ENCODE measurements around the gene ELANE.
"Not testable (repeated sequence)": the region's sequence is repeated elsewhere in the genome, so short reads cannot be mapped to it uniquely, and the experiment has no call there.

ELANE gene

DNA sequence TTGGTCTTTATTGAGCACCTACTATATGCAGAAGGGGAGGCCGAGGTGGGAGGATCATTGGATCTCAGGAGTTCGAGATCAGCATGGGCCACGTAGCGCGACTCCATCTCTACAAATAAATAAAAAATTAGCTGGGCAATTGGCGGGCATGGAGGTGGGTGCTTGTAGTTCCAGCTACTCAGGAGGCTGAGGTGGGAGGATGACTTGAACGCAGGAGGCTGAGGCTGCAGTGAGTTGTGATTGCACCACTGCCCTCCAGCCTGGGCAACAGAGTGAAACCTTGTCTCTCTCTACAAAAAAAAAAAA is 11.2 kb downstream of the ELANE start:
- DNase-seq, result peak in 1 of 2 donors; percentile 15

DNA sequence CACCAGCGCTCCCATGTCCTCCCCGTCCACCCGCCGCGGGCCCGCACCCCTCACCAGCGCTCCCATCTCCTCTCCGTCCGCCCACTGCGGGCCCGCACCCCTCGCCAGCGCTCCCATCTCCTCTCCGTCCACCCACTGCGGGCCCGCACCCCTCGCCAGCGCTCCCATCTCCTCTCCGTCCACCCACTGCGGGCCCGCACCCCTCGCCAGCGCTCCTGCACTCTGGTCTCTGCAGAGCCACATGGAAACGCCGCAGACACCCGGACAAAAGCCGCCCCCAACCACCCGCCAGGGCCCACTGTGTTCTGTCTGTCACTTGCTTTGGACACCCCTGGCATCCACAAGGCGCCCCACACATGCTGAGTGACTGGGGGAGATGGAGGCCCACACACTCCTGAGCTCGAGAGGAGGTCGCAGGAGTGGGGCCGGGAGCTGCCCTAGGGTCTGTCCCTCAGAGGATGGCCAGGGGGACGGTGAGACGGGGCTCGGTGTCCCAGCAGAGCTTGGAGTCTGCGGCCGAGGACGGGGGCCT is 14.7 kb downstream of the ELANE start:
- no peak for DNase-seq

DNA sequence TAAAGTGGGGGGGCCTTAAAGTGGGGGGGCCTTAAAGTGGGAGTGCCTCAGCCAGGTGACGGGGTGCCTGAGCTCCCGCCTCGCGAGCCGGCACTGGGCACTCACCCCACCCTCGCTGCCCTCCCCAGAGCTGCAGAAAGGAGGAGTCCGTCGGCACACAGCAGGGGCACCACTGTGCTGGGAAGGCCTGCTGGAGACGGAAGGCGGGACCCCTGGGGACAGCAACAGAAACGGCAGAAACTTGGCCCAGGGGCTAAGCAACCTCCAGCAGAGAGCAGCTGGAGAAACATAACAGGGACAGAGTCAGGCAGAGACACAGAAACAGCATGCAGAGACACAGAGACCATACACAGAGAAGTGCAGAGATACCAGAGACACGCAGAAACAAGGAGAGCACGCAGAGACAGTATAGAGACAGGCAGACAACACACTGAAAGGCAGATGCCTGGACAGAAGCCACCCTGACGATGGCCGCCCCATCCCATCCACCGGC is 15.2 kb downstream of the ELANE start:
- DNase-seq, result no peak

DNA sequence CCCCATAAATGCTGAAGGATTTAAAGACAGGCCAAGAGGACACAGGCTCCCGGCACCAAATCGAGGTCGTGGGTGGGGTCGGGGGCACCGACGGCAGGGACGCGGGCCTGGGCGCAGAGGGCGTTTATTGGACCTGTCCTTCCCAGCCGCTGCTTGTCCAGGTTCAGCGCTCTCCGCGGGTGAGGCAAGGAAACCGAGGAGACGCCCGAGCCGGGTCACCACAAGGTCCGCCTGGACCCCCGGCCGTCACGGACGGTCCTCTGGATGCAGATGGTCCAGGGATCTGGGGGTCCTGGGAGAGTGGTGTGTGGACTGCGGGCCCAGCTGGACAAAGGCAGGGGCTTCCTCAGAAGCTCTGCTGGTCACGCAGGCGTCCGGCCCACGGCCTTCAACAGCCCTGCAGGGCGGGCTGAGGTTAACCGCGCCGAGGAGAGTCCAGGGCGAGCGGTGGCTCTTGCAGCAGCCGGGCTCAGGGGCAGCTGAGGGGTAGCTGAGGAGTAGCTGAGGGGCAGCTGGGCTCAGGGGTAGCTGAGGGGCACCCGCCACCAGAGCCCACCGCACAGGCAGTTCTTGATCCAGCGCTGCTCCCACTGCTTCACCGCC is 15.9 kb downstream of the ELANE start:
- DNase-seq, result no peak

DNA sequence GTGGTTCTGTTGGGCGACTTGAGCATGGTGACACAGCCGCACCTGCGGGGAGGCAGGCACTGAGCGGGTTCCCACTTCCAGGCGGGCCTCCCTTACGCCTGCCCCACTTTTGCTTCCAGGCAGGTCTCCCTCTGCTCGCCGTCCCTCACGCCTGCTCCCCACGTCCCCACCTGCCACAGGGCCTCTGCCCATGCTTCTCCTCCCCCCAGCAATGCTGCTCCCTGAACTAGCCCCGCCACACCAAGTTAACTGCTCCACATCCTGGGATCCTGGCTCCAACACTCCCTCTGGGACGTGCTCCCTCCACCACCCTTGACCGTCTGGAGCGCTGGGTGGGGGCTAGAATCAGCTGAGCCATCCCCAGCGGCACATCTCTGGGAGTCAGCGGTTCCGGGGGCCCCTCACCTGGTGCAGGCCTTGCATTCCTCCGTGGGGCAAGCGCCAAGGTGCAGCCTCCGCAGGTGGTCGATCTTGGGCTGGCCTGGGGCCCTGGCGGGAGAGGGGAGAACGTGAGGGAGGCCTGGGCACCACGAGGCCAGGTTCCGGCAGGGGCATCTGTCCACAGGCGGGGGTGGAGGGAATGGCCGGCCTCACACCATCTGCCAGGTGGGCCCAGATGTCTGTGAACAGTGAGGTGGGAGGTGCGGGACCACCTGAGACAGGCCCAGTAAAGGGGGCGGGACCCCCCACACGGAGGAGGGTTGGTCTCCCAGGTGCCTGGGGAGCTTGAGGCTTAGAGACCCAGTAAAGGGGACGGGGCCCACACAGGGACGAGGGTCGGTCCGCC is 16.5 kb downstream of the ELANE start:
- DNase-seq, result no peak

DNA sequence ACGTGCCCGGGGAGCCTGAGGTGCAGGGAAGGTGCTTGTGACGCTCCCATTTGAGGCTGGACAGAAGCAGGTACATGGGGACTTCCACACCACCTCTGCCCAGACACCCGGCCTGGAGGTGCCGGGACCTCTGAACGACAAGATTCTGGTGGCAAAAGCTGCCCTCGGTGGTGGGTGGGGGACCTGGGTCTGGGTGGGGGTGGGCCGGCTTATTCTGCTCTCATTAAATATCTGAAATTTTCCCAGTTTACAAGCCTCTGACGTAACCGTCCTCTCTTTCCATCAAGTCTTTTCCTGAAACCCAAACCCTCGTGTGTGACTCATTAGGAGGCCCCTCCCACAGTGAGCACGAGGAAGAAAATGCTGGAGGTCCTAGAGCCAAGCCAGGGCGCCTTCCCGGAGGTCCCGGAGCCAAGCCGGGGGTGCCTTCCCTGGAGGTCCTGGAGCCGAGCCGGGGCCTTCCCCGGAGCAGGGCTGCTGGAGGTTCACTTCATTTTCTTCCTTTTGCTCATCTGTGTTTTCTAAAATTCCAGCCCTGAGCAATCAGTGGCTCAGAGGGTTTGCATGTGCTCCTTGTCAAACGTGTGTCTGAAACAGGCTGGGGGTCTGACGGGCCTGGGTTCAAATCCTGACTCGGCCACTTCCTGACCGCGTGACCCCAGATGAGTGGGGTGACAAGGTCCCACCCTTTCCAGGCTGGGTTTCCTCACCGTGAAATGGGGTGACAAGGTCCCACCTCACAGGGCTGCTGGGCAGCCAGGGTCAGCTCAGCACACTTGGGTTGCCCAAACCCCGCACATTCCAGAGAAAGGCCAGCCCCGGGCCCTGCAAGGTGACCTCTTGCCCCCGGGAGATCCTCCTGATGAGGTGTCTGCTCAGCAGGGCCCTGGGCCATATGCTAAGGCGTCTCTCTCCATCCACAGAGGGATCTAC is 17.4 kb downstream of the ELANE start:
- DNase-seq, result no peak

DNA sequence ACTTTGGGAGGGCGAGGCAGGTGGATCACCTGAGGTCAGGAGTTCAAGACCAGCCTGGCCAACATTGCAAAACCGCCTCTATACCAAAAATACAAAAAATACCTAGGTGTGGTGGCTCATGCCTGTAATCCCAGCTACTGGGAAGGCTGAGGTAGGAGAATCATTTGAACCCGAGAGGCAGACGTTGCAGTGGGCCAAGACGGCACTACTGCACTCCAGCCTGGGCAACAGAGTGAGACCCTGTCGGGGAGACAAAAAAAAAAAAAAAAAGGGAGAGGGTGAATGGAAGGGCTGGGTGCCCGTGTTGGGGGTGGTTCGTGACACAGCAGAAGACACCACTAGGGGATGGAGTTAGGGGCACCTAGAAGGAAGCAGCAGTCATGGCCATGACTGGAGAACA is 18.2 kb downstream of the ELANE start:
- no peak for DNase-seq

DNA sequence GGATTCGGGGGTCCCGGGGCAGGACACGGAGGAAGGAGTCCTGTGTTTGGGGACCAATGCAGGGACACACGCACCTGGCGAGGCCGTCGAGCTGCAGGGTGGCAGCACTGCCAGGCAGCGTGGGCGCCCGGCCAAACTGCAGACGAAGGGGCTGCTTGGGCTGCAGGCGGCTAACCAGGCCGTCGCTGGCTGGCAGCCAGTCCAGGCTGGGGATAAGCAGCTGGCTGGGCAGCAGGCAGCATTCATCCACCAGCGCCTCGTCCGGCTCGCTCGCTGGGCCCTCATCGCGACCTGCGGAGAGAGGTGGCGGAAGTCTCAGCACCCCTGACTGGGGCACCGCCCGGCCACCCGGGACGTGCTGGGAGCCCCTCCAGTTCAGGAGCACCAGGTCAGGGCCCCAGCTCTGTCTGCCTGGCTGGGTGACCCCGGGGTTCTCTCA is 18.9 kb downstream of the ELANE start:
- DNase-seq, result no peak

DNA sequence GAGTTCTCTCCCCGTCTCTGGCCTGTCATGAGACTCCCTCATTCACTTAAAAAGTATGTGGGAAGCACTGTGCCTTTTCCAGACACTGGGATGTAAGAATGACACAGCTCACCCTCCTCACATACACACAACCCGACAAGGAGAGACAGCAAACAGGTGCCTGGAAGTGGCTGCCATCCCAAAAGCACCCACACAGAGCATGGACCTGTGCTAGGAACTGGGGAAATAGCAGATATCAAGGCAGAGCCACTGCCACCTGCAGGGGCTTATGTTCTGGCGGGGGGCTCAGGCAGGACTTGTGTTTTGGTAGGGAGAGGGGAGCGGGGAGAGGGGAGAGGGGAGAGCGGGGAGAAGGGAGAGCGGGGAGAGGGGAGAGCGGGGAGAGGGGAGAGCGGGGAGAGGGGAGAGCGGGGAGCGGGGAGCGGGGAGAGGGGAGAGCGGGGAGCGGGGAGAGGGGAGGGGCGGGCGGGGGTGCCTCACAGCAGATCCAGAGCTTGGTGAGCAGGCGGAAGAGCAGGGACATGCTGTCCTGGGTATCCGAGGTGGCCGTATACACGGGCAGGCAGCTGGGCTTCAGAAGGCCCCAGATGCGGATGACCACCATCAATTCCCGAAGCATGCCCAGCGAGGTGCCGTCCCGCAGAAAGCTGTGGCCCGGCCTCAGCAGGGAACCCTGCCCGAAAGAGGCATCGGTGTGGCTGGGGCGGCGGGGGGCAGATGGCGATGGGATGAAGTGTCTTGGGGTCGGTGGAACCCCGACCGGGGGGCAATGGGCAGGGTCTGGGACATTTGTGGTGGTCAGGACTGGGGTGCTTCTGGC is 19.6 kb downstream of the ELANE start:
- no peak for DNase-seq

DNA sequence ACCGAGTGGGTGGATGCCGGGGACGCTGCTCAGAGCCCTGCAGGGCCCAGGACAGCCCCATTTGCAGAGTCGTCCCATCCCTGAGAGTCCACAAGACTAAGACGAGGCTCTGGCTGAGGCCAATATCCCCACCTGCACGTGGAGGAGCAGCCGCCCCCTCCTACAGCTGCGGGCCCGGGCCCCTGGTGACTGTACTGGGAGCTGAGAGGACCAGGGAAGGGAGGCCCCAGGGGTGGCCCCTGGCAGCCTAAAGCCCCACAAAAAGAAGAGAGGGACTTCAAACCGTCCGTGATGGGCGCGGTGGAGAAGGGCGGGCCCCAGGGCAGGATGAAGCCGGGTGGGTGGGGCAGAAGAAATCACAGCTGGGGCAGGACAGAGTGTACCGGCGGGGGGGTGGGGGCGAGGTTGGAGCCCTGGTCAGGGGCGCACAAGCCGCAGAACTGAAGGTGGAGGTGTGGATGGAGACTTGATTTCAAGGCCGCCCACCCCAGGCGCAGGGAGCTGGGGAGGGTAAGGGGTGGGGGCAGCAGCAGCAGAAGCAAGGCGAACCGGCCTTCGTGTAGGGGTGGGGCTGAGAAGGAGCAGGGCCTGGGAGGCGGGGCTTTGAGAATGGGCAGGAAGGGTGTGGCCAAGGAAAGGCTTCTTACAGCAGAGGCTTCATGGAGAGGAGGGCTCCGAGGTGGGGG is 20.3 kb downstream of the ELANE start:
- peak; percentile 62 to 71 for DNase-seq

DNA sequence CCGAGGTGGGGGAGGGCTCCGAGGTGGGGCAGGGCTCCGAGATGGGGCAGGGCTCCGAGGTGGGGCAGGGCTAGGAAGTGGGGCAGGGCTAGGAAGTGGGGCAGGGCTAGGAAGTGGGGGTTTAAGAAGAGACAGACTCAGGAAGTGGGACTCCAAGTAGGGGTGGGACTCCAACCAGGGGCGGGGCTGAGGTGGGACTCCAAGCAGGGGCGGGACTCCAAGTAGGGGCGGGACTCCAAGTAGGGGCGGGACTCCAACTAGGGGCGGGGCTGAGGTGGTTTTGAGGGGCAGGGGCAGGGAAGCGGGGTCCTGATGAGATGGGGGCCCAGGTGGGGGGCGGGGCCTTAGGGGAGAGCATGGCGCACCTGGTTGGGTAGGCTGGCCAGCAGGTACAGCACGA is 21.0 kb downstream of the ELANE start:
- peak; percentile 34 to 42 for DNase-seq

DNA sequence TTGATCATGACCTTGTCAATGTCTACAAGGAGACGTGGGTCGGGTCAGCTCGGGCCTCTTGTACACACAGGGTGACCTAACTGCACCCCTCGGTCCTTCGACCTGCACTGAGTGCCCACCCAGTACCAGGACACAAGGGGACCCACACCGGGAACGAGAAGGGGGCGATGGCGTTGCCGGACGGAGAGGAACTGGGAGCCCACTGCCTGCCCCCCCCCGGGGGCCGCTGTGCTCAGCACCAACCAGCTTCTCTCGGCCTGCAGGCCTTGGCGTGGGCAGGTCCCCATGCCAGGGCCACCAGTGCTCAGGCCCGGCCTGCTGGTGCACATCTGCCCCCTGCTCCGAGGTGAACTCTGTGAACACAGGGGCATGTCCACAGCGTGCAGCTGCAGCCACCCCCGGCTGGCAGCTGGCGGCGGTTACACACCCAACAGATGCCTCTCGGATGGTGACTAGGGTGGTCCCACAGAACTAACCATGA is 21.5 kb downstream of the ELANE start:
- no peak for DNase-seq

DNA sequence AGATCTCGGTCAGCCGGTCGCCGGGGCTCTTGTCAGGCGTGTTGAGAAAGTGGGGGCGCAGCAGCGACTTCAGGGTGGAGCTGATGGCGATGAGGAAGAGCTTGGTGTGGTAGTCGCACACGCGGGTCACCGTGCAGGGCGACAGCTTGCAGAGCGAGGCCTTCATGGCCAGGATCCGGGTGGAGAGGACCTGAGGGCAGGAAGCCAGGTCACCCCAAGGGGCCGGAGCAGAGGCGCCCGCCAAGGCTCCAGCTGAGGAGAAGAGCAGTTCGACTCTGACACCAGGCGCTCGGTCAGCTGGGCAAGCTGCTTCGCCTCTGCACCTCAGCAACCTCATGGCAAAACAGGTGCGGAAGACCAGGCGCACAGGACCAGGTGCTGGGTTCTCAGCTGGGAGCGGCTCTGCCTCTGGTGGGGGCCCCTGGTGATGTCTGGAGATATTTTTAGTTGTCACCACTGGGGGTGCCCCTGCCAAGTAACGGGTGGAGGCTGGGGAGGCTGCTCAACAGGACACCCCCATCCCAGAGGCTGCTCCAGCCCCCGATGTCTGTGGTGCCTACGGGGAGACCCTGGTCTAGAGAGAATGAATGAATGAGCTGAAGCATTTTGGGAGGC is 23.3 kb downstream of the ELANE start:
- DNase-seq, result no peak

DNA sequence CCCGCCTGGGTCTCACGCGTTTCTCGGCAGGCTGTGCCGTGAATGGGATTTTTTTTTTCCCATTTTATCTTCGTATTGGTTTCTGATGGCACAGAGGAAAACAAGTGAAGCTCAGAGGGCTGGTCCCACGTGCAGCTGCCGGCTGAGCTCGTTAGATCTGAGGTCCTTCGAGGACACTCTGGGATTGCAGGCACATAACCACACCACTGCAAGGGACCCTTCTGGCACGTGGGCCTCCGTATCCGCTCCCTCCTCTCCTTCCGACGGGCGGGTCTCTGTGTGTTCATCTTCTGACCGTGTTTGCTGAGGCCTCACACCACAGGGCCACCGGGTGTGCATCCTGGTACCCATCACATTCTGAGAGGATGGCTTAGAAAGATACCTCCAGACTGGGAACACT is 24.0 kb downstream of the ELANE start:
- no peak for DNase-seq

DNA sequence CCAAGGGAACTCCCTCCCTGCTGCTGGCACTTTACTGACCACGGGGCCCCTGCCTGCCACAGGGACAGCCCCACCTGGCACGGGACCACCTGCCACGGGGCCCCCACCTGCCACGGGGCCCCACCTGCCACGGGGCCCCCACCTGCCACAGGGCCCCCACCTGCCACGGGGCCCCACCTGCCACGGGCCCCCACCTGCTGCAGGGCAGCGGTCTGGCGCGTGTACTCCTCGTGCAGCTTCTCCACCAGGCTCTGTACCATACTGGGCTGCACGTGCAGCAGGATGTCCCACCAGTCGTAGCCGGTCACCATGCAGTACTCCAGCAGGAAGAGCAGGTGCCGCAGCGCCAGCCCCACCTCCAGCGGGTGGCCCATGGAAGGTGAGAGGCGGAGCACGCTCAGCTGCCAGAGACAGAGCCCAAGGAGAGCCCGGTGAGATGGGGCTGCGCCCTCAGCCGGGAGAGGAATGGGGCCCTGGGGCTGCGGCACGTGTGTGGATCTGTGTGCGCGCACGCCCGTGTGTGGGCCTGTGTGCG is 24.7 kb downstream of the ELANE start:
- no peak for DNase-seq

DNA sequence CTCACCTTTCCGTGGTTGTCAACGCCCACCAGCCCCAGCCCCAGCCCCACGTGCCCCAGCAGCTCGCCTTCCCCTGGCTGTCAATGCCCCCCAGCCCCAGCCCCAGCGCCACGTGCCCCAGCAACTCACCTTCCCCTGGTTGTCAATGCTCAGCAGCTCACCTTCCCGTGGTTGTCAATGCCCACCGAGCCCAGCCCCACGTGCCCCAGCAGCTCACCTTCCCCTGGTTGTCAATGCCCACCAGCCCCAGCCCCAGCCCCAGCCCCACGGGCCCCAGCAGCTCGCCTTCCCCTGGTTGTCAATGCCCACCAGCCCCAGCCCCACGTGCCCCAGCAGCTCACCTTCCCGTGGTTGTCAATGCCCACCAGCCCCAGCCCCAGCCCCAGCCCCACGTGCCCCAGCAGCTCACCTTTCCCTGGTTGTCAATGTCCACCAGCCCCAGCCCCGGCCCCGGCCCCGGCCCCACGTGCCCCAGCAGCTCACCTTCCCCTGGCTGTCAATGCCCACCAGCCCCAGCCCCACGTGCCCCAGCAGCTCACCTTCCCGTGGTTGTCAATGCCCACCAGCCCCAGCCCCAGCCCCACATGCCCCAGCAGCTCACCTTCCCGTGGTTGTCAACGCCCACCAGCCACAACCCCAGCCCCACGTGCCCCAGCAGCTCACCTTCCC is 26.0 kb downstream of the ELANE start:
- not testable (repeated sequence) for DNase-seq

DNA sequence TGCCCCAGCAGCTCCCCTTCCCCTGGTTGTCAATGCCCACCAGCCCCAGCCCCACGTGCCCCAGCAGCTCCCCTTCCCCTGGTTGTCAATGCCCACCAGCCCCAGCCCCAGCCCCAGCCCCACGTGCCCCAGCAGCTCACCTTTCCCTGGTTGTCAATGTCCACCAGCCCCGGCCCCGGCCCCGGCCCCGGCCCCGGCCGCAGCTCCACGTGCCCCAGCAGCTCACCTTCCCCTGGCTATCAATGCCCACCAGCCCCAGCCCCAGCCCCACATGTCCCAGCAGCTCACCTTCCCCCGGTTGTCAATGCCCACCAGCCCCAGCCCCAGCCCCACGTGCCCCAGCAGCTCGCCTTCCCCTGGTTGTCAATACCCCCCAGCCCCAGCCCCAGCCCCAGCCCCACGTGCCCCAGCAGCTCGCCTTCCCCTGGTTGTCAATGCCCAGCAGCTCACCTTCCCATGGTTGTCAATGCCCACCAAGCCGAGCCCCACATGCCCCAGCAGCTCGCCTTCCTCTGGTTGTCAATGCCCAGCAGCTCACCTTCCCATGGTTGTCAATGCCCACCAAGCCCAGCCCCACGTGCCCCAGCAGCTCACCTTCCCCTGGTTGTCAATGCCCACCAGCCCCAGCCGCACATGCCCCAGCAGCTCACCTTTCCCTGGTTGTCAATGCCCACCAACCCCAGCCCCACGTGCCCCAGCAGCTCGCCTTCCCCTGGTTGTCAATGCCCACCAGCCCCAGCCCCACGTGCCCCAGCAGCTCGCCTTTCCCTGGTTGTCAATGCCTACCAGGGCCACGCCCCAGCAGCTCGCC is 26.9 kb downstream of the ELANE start:
- DNase-seq, result not testable (repeated sequence)

DNA sequence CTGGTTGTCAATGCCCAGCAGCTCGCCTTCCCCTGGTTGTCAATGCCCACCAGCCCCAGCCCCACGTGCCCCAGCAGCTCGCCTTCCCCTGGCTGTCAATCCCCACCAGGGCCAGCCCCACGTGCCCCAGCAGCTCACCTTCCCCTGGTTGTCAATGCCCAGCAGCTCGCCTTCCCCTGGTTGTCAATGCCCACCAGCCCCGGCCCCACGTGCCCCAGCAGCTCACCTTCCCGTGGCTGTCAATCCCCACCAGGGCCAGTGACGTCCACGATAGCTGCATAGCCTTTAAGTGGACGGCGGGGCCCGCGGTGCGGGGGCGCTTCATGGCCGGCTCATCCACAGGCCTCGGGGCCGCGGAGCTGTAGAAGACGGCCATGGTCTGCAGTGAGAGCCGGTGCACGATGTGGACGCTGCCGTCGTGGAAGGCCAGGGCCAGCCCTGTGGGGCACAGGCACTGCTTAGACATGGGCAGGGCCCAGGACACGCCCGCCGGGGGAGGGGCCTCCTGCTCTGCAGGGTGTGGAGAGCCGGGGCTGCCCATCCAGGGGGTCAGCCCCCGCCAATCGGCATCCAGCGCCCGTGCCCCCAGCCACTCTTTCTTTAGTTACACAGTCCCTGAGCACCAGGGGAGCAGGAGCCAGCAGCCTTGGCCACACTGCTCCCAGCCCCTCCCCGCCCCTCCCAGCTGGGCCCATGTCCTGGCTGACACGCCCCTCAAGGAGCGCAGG is 27.8 kb downstream of the ELANE start:
- DNase-seq, result no peak
